ENCODE results near the gene CHRNB4.
"Not testable (repeated sequence)": the region's sequence is repeated elsewhere in the genome, so short reads cannot be mapped to it uniquely, and the experiment has no call there.

Gene CHRNB4

DNA sequence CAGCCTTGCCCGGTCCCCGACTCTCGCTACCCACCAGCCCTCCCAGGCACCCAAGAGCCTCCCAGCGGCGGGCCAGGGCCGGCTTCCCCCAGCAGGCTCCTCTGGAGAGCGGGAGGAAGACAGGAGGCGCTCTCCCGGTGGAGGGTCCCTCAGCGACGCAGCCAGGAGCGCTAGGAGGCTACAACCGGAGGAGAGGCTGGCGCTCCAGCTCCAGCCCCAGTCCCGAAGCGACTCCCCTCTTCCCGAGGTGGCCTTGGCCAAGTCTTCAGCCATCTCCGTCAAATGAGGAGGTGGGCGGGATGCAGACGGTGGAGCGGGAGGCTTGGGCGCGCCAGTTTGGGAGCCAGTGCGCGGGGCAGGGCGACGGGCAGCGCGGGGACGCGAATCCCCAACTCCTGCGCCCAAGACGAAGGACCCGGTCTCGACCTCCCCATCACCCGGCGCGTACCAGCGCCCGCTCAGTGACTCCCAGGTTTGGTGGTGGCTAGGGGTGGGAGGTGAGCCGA, 20.9 kb downstream of the CHRNB4 start:
- DNase-seq (ENCODE audit: insufficient read length, low spot score), result no peak
- FAIRE-seq, result no peak
- TF ChIP-seq POLR2AphosphoS5 (IDR thresholded peaks at IDR 0.05; ENCODE audit: low read depth, low read length), result no peak
- no peak for TF ChIP-seq POU2F2 (IDR thresholded peaks at IDR 0.05; ENCODE audit: low read depth, low read length)
- TF ChIP-seq PAX5 (IDR thresholded peaks at IDR 0.05; ENCODE audit: insufficient read depth, low read length, severe bottlenecking), result no peak
- no peak for TF ChIP-seq POLR2A (IDR thresholded peaks at IDR 0.05; ENCODE audit: low read depth, low read length)
- TF ChIP-seq SPI1 (IDR thresholded peaks at IDR 0.05; ENCODE audit: low read depth, low read length), result no peak

DNA sequence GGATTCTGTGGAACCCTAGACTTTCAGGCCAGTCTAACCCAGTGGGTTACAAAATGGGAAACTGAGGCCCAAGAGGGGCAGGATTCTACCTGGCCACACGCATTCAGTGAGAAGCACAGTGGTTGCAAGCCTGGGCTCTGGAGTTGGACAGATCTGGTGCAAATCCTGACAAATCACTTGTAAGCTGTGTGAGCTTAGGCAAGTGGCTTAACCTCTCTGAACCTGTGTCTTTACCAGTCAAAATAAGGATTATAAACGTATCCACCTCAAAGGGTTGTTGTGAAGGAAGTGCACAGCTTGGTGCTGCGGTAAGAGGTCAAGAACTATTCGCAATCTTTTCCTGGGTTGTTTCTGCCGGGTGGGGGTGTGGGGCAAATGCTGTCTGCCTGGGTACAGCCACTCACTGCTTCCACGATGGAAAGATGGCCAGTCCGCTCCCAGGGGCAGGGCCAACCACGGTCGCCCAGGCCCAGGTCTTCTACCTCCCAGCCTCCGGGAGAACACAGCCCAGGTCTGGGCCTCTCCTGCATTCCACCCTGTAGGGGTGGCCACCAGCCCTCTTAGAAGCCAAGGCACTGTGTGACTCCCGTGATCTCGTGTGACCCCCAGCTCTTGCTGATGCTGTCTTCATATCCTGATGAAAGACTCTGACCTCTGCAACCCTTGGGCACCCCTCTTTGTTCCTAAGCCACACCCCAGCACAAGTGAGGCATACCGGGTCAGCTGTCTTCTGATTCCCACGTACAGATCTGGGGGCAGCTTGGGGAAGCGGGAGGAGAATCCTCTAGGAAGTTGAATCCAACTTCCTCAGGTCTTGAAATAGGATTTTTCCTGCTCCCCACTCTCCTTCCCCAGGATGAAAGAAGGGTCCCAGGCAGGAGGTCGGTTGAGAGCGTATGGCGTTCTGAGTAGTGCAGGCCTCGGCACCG, 21.7 kb downstream of the CHRNB4 start:
- no peak for DNase-seq (ENCODE audit: insufficient read length, low spot score)
- TF ChIP-seq PAX5 (IDR thresholded peaks at IDR 0.05; ENCODE audit: insufficient read depth, low read length, severe bottlenecking), result no peak
- TF ChIP-seq SPI1 (IDR thresholded peaks at IDR 0.05; ENCODE audit: low read depth, low read length), result no peak
- no peak for TF ChIP-seq POU2F2 (IDR thresholded peaks at IDR 0.05; ENCODE audit: low read depth, low read length)
- no peak for TF ChIP-seq POLR2A (IDR thresholded peaks at IDR 0.05; ENCODE audit: low read depth, low read length)
- no peak for TF ChIP-seq POLR2AphosphoS5 (IDR thresholded peaks at IDR 0.05; ENCODE audit: low read depth, low read length)
- TF ChIP-seq TAF1 (IDR thresholded peaks at IDR 0.05; ENCODE audit: low read depth, low read length), result no peak
- FAIRE-seq, result no peak

DNA sequence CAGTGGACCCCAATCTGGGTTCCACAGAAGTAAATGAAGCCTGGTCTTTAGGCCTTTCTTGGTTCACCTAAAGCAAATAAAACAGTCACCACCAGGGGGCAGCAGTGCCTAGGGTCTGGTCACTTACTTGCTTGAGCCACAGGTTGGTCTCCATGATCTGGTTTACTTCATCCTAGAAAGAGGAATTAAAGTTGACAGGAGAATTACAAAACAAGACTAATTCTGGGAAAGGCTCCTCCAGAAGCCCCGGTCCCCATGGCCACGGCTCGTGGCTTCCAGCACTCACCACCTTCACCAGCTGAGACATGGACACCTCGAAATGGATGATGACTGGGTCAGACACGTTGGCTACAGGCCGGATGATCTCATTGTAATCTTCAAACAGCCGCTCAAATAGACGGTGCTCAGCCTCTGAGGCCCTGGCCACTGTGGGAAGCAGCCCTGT, 22.5 kb downstream of the CHRNB4 start:
- peak; percentile 89 for FAIRE-seq
- DNase-seq (ENCODE audit: insufficient read length, low spot score), result peak; percentile 67
- TF ChIP-seq POLR2AphosphoS5 (IDR thresholded peaks at IDR 0.05; ENCODE audit: low read depth, low read length) (no peak), PAX5 (IDR thresholded peaks at IDR 0.05; ENCODE audit: insufficient read depth, low read length, severe bottlenecking) (no peak), POLR2A (IDR thresholded peaks at IDR 0.05; ENCODE audit: low read depth, low read length) (no peak), TAF1 (IDR thresholded peaks at IDR 0.05; ENCODE audit: low read depth, low read length) (no peak), SPI1 (IDR thresholded peaks at IDR 0.05; ENCODE audit: low read depth, low read length) (no peak), POU2F2 (IDR thresholded peaks at IDR 0.05; ENCODE audit: low read depth, low read length) (no peak)

DNA sequence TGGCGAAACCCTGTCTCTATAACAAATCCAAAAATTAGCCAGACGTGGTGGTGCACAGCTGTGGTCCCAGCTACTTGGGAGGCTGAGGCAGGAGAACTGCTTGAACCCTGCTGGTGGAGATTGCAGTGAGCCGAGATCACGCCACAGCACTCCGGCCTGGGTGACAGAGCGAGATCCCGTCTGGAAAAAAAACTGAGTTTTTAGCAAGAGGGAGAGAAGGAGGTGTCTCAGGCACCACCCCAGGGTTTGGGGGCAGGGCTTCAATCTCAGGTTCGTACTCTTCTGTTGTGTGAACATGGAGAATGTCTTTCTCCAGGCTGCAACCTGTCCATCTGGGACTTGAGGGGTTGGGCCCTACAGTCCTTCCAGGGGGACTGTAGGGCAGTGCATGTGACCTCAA, 22.9 kb downstream of the CHRNB4 start:
- TF ChIP-seq SPI1 (IDR thresholded peaks at IDR 0.05; ENCODE audit: low read depth, low read length) (no peak), TAF1 (IDR thresholded peaks at IDR 0.05; ENCODE audit: low read depth, low read length) (no peak), POU2F2 (IDR thresholded peaks at IDR 0.05; ENCODE audit: low read depth, low read length) (no peak), POLR2A (IDR thresholded peaks at IDR 0.05; ENCODE audit: low read depth, low read length) (no peak), POLR2AphosphoS5 (IDR thresholded peaks at IDR 0.05; ENCODE audit: low read depth, low read length) (no peak), PAX5 (IDR thresholded peaks at IDR 0.05; ENCODE audit: insufficient read depth, low read length, severe bottlenecking) (no peak)
- DNase-seq (ENCODE audit: insufficient read length, low spot score) (no peak), FAIRE-seq (no peak)

DNA sequence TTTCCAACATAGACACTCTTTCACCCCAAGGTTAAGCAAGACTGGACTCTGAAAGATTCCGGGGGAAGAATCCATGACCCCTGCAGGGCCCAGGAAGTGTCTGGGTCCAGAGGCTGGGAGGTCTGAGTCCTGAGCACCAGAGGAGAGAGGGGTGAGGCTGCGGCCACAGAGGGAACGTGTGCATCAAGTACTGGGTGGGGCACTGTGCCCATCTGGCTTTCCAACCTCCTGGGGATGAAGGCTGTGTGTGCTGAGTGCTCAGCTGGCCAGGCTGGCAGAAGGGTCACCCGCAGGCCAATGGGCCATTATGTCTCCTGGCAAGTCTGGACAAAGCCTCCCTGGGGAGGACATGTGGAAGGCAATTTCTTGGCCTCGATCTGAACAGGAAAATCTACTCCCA, 23.5 kb downstream of the CHRNB4 start:
- no peak for DNase-seq (ENCODE audit: insufficient read length, low spot score)
- no peak for FAIRE-seq
- TF ChIP-seq POLR2AphosphoS5 (IDR thresholded peaks at IDR 0.05; ENCODE audit: low read depth, low read length), result no peak

DNA sequence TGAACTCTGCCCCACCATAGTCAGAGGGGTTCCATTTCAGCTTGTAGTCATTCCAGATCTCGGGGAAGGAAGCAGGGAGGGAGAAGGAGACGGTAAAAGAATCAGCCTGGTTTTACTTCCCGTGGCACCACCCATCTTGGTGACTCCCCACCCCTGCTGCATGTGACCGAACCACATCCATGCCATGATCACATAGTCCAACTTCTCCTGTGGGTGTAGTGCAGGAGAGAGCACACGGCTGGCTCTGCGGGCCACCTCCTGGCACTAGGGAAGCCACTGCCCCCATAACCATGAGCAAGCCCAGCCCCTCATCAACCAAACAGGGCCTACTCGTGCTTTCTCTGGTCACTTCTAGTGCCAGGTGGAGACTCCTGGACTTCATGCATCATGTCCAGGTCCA, 23.9 kb downstream of the CHRNB4 start:
- no peak for FAIRE-seq
- TF ChIP-seq TAF1 (IDR thresholded peaks at IDR 0.05; ENCODE audit: low read depth, low read length) (no peak), SPI1 (IDR thresholded peaks at IDR 0.05; ENCODE audit: low read depth, low read length) (no peak), PAX5 (IDR thresholded peaks at IDR 0.05; ENCODE audit: insufficient read depth, low read length, severe bottlenecking) (no peak), POLR2A (IDR thresholded peaks at IDR 0.05; ENCODE audit: low read depth, low read length) (no peak), POU2F2 (IDR thresholded peaks at IDR 0.05; ENCODE audit: low read depth, low read length) (no peak), POLR2AphosphoS5 (IDR thresholded peaks at IDR 0.05; ENCODE audit: low read depth, low read length) (no peak)
- DNase-seq (ENCODE audit: insufficient read length, low spot score), result no peak

DNA sequence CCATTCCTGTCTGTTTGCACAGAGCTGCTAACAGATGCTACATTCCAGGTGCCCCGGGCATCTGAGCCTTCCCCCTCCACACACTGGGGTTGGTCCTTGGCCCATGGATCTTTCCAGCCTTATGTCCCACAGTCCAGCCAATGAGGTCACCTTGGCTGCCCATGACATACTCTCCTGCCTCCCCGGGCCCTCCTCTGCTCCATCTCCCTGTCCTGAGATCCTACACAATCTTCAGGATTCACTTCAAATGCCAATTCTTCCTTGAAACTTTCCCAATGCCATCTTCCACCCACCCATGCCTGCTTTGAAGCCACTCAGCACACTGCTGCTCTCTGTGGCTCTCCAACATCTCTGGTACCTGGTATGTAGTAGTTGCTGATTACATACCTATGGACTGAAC, 24.5 kb downstream of the CHRNB4 start:
- FAIRE-seq, result no peak
- TF ChIP-seq PAX5 (IDR thresholded peaks at IDR 0.05; ENCODE audit: insufficient read depth, low read length, severe bottlenecking) (no peak), TAF1 (IDR thresholded peaks at IDR 0.05; ENCODE audit: low read depth, low read length) (no peak), POLR2AphosphoS5 (IDR thresholded peaks at IDR 0.05; ENCODE audit: low read depth, low read length) (no peak), POLR2A (IDR thresholded peaks at IDR 0.05; ENCODE audit: low read depth, low read length) (no peak), POU2F2 (IDR thresholded peaks at IDR 0.05; ENCODE audit: low read depth, low read length) (no peak), SPI1 (IDR thresholded peaks at IDR 0.05; ENCODE audit: low read depth, low read length) (no peak)
- DNase-seq (ENCODE audit: insufficient read length, low spot score), result no peak

DNA sequence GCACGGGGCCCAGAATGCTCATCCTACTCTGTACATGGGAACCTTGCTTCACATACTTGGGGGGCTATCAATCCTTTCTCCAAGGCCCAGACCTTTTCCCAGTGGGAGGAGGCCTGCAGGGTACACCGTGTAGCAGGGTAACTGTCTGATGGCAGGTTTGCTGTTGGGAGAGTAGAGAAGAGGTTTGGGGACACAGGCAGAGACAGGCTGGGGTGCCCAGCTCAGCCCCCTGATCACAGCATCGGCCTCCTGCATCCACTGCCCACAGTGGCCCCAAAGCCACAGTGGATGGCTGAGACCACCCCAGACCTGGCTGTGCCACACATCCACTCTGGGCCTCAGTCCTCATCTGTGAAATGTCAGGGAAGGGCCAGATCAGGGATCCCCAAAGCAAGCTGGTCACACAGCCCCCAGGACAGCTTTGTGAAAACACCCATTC, 25.8 kb downstream of the CHRNB4 start:
- FAIRE-seq, result no peak
- TF ChIP-seq POLR2AphosphoS5 (IDR thresholded peaks at IDR 0.05; ENCODE audit: low read depth, low read length) (no peak), TAF1 (IDR thresholded peaks at IDR 0.05; ENCODE audit: low read depth, low read length) (no peak), POU2F2 (IDR thresholded peaks at IDR 0.05; ENCODE audit: low read depth, low read length) (no peak), POLR2A (IDR thresholded peaks at IDR 0.05; ENCODE audit: low read depth, low read length) (no peak), SPI1 (IDR thresholded peaks at IDR 0.05; ENCODE audit: low read depth, low read length) (no peak), PAX5 (IDR thresholded peaks at IDR 0.05; ENCODE audit: insufficient read depth, low read length, severe bottlenecking) (no peak)
- DNase-seq (ENCODE audit: insufficient read length, low spot score), result no peak

DNA sequence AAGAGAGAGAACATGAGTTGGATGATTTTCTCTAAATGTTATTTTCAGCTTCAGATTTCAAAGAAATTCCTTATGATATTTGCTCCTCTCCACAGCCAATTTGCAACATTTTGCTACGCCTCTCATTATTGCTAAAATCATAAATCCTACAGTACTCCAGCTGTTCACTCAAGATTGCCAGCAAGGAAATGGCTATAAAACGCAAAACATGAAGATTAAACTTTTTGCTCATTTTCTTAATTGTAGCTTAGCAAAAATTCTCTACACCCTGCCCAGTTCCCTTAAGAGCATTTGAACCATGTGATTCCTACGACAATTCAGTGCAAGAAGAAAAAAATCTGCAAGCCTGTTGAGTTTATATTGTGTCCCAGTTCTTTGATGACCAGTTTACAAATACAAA, 27.0 kb downstream of the CHRNB4 start:
- TF ChIP-seq PAX5 (IDR thresholded peaks at IDR 0.05; ENCODE audit: insufficient read depth, low read length, severe bottlenecking) (no peak), TAF1 (IDR thresholded peaks at IDR 0.05; ENCODE audit: low read depth, low read length) (no peak), SPI1 (IDR thresholded peaks at IDR 0.05; ENCODE audit: low read depth, low read length) (no peak), POLR2A (IDR thresholded peaks at IDR 0.05; ENCODE audit: low read depth, low read length) (no peak), POLR2AphosphoS5 (IDR thresholded peaks at IDR 0.05; ENCODE audit: low read depth, low read length) (no peak), POU2F2 (IDR thresholded peaks at IDR 0.05; ENCODE audit: low read depth, low read length) (no peak)
- DNase-seq (ENCODE audit: insufficient read length, low spot score) (no peak), FAIRE-seq (no peak)

DNA sequence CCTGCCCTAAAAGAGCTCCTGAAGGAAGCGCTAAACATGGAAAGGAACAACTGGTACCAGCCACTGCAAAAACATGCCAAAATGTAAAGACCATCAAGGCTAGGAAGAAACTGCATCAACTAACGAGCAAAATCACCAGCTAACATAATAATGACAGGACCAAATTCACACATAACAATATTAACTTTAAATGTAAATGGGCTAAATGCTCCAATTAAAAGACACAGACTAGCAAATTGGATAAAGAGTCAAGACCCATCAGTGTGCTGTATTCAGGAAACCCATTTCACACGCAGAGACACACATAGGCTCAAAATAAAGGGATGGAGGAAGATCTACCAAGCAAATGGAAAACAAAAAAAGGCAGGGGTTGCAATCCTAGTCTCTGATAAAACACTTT, 31.5 kb downstream of the CHRNB4 start:
- not testable (repeated sequence) for FAIRE-seq; DNase-seq (ENCODE audit: insufficient read length, low spot score)
